Fibroblast of mammary gland (primary cell): ENCODE measurements around the gene USP16.
A peak's percentile ranks its signal among the peaks of the same experiment; 100 is the strongest.

Source experiments
- DNase-seq: peaks from one replicate; pipeline ENCODE4 v3.0.0-alpha.2; 2010; ENCODE audit warnings: low read depth
- H3K4me3 ChIP-seq: 2 replicates; pipeline ENCODE4 v1.5.1; 2011; ENCODE audit warnings: low read depth, mild to moderate bottlenecking, low read length, moderate library complexity; ENCODE audit not compliant: control insufficient read depth
- CTCF ChIP-seq: conservative IDR thresholded peaks from 2 replicates; pipeline ENCODE4 v1.5.1; 2011; ENCODE audit warnings: low read depth, low read length, inconsistent platforms; ENCODE audit not compliant: control insufficient read depth, insufficient read depth

Gene USP16

DNA sequence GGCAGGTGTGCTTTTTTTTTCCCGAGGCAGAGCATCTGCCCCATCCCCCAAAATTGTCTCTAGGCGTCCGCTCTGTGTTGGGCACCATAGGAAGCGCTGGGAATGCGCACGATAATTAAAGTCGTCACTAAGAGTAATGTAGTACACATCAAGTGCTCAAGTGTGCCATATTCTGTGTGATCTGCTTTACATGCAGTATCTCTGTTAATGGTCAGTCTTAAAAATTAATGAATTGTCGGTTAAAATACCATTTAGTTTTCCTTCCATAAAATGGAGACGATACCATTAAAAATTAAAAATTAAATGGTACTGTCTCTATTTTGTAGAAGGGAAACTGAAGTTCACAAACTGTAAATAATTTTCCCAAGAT is 49.5 kb downstream of the USP16 start:
- peak overlapping the region; percentile 99 for H3K4me3 ChIP-seq
- no peak for TF ChIP-seq CTCF
- no peak for DNase-seq

DNA sequence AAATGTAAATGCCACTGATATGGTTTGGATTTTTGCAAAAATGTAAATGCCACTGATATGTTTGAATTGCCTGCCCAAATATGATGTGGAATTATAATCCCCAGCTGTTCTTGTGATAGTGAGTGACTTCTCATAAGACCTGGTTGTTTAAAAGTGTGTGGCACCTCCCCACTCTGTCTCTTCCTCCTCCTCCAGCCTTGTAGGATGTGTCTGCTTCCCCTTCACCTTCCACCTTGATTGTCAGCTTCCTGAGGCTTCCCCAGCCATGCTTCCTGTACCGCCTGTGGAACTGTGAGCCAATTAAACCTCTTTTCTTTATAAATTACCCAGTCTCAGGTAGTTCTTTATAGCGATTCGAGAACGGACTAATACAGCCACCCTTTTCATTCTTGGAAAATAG is 50.3 kb downstream of the USP16 start:
- TF ChIP-seq CTCF, result no peak
- DNase-seq, result no peak
- no peak overlapping the region for H3K4me3 ChIP-seq

DNA sequence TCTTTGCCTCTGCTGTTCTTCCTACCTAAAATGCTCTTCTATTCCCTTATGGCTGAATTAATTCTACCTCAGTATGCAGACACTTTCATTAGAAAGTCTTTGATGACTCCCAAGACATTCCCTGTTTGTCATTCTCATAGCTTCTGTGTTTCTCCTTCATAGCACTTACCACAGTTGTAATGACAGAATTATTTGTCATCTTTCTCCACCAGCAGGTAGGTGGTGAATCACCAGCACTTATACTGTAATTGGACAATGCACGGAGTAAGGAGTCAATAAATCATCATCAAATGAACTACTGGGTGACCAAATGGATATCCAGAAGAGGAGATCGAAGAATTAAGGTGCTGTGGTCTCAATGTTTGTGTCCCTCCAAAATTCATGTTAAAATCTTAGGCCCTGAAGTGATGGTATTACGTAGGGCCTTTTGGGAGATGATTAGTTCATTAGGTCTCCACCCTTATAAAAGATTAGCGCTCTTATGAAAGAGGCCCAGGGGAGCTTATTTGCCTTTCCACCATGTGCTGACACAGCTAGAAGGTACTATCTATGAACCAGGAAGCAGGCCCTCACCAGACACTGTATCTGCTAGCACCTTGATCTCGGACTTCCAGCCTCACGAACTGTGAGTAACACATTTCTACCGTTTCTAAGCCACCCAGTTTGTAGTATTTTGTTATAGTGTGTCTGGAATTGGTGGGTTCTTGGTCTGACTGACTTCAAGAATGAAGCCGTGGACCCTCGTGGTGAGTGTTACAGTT is 51.4 kb downstream of the USP16 start:
- peak; percentile 50 for DNase-seq
- no peak for TF ChIP-seq CTCF
- no peak overlapping the region for H3K4me3 ChIP-seq

GRCh38 chr21:29076731-29077640 is 52.5 kb downstream of the USP16 start:
- peak; percentile 30 for DNase-seq
- peak overlapping the region; percentile 37 for H3K4me3 ChIP-seq

GRCh38 chr21:29077651-29078090 is 53.2 kb downstream of the USP16 start:
- DNase-seq, result peak; percentile 50
- H3K4me3 ChIP-seq, result peak overlapping the region; percentile 37

GRCh38 chr21:29078869-29079767 is 54.6 kb downstream of the USP16 start:
- H3K4me3 ChIP-seq, result no peak overlapping the region
- peak; percentile 31 for DNase-seq
- TF ChIP-seq CTCF, result no peak

More at GRCh38 chr21:29077651-29078090, 53.2 kb downstream of the USP16 start:
- TF ChIP-seq CTCF, result no peak
